ENCODE data around the gene CTDSPL.

The CTDSPL gene

DNA sequence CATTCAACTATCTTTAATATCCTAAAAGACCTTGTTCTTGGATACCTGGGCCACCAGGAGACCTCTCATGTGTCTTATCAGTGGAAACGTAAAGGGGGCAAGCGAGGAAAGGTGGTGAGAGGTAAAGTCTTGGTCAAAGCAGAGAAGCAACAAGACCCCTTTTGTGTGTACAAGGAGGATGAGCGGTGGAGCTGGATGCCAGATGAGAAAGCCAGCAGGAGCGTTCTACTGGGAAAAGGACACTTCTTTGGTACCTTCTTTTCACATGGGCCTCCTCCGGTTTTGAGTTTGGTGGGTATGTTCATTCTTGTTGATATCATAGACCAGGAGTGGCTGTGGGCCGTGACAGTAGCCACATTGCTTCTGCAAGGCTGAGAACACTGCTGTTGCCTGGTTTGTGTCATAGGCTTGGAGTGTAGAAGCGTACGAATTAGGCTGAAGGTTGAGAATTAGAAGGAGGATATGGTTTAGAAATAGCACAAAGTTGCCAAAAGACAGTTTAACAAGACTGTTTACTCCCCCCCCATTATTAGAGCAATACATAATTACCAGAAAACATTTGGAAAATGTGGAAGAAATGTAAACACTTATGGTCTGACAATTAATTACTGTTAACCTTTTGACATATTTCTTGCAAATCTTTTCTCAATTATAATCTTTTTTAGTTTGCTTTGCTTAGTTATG, 82.1 kb downstream of the CTDSPL start:
- Histone ChIP-seq H3K4me3 (replicated peaks; ENCODE audit: insufficient read depth, low read length) (no peak overlapping the region), H3K27ac (replicated peaks) (no peak overlapping the region), H3K27me3 (ENCODE audit: insufficient read depth, poor library complexity, severe bottlenecking) (no peaks in the 10 kb centered on the region)
- TF ChIP-seq, protein P1, sequence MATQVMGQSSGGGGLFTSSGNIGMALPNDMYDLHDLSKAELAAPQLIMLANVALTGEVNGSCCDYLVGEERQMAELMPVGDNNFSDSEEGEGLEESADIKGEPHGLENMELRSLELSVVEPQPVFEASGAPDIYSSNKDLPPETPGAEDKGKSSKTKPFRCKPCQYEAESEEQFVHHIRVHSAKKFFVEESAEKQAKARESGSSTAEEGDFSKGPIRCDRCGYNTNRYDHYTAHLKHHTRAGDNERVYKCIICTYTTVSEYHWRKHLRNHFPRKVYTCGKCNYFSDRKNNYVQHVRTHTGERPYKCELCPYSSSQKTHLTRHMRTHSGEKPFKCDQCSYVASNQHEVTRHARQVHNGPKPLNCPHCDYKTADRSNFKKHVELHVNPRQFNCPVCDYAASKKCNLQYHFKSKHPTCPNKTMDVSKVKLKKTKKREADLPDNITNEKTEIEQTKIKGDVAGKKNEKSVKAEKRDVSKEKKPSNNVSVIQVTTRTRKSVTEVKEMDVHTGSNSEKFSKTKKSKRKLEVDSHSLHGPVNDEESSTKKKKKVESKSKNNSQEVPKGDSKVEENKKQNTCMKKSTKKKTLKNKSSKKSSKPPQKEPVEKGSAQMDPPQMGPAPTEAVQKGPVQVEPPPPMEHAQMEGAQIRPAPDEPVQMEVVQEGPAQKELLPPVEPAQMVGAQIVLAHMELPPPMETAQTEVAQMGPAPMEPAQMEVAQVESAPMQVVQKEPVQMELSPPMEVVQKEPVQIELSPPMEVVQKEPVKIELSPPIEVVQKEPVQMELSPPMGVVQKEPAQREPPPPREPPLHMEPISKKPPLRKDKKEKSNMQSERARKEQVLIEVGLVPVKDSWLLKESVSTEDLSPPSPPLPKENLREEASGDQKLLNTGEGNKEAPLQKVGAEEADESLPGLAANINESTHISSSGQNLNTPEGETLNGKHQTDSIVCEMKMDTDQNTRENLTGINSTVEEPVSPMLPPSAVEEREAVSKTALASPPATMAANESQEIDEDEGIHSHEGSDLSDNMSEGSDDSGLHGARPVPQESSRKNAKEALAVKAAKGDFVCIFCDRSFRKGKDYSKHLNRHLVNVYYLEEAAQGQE (IDR thresholded peaks at IDR 0.05; ENCODE audit: insufficient replicate concordance, low read depth): no peak
- TF ChIP-seq GABPA (IDR thresholded peaks at IDR 0.05; ENCODE audit: low read depth) (no peak), SPI1 (IDR thresholded peaks at IDR 0.05; ENCODE audit: borderline replicate concordance, low read depth) (no peak), POLR2AphosphoS5 (IDR thresholded peaks at IDR 0.05; ENCODE audit: low read depth) (no peak)
- TF ChIP-seq, protein P2, sequence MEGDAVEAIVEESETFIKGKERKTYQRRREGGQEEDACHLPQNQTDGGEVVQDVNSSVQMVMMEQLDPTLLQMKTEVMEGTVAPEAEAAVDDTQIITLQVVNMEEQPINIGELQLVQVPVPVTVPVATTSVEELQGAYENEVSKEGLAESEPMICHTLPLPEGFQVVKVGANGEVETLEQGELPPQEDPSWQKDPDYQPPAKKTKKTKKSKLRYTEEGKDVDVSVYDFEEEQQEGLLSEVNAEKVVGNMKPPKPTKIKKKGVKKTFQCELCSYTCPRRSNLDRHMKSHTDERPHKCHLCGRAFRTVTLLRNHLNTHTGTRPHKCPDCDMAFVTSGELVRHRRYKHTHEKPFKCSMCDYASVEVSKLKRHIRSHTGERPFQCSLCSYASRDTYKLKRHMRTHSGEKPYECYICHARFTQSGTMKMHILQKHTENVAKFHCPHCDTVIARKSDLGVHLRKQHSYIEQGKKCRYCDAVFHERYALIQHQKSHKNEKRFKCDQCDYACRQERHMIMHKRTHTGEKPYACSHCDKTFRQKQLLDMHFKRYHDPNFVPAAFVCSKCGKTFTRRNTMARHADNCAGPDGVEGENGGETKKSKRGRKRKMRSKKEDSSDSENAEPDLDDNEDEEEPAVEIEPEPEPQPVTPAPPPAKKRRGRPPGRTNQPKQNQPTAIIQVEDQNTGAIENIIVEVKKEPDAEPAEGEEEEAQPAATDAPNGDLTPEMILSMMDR (IDR thresholded peaks at IDR 0.05; ENCODE audit: insufficient read depth, low read length): no peak
- no peak for DNase-seq (ENCODE audit: low read depth in 1 of 2, low spot score in 1 of 2)

DNA sequence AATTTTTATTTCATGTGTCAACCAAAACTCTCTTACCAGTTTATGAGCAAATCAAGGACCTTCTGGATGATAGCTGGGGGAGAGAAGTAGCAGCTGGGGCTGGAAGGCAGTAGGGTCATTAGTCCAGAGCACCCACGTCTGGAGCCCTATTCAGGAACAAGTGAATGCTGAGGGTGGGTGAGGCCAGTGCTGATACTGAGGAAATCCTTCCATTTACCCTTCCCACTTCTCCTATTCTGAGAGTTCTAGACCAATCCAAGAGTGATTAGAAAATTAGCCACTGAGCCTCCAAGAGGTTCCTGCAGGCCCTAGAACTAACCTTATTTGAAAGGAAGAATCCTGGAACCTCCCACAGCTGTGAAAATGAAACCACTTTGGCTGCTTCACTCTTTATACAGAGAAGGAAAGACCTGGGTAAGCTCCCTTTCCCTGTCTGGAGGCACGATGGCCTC, 82.7 kb downstream of the CTDSPL start:
- Histone ChIP-seq H3K27ac (replicated peaks) (no peak overlapping the region), H3K27me3 (ENCODE audit: insufficient read depth, poor library complexity, severe bottlenecking) (no peaks in the 10 kb centered on the region), H3K4me3 (replicated peaks; ENCODE audit: insufficient read depth, low read length) (no peak overlapping the region)
- DNase-seq (ENCODE audit: low read depth in 1 of 2, low spot score in 1 of 2): no peak
- TF ChIP-seq, protein P2 (IDR thresholded peaks at IDR 0.05; ENCODE audit: insufficient read depth, low read length): no peak
- TF ChIP-seq, protein P1 (IDR thresholded peaks at IDR 0.05; ENCODE audit: insufficient replicate concordance, low read depth): no peak
- TF ChIP-seq SPI1 (IDR thresholded peaks at IDR 0.05; ENCODE audit: borderline replicate concordance, low read depth): no peak

DNA sequence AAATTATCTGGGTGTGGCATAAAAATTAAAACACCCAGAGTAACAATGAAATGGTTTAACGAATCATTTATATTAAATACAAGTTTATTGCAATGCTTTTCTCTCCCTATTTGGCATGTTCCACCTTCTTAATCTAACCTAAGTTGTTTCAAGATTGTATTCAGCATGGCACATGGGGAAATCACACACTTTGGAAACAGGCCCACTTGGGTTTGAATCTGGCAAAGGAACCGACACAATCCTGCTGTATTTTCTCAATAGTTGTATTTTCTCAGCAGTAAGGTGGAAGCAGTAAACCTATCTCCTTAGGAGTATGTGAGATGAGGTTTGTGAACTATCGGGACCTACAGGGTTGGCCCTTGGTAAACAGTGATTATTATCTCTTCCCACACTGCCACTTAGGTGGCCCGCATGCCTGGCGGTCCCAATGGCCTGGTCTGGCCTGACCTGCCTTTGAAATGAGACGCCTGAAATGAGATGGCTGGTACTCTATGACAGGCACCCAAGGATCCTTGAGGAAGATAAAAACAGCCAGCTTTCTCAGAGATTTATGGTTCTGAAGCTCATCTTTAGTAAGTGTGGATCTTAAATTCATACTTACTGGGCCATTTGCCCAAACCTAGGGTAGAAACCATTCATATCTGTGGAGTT, 83.6 kb downstream of the CTDSPL start:
- DNase-seq (ENCODE audit: low read depth in 1 of 2, low spot score in 1 of 2): no peak
- TF ChIP-seq, protein P1 (IDR thresholded peaks at IDR 0.05; ENCODE audit: insufficient replicate concordance, low read depth): no peak
- TF ChIP-seq SPI1 (IDR thresholded peaks at IDR 0.05; ENCODE audit: borderline replicate concordance, low read depth) (no peak), GABPA (IDR thresholded peaks at IDR 0.05; ENCODE audit: low read depth) (no peak), POLR2AphosphoS5 (IDR thresholded peaks at IDR 0.05; ENCODE audit: low read depth) (no peak)
- TF ChIP-seq, protein P2 (IDR thresholded peaks at IDR 0.05; ENCODE audit: insufficient read depth, low read length): no peak
- H3K27ac ChIP-seq (replicated peaks): no peak overlapping the region
- H3K27me3 ChIP-seq (ENCODE audit: insufficient read depth, poor library complexity, severe bottlenecking): no peaks in the 10 kb centered on the region
- H3K4me3 ChIP-seq (replicated peaks; ENCODE audit: insufficient read depth, low read length): no peak overlapping the region

Measured in HL-60 (cell line).